ENCODE data around the gene TRIM4. TPM values are rescaled to one million over a fixed set of nuclear protein-coding genes. Genes with fewer than 3 reads are reported as not detected.
A peak's percentile ranks its signal among the peaks of the same experiment; 100 is the strongest.

TRIM4 gene
- polyA plus RNA-seq, 3 donors: 10.8 to 17.9 (median 12.5) TPM

DNA sequence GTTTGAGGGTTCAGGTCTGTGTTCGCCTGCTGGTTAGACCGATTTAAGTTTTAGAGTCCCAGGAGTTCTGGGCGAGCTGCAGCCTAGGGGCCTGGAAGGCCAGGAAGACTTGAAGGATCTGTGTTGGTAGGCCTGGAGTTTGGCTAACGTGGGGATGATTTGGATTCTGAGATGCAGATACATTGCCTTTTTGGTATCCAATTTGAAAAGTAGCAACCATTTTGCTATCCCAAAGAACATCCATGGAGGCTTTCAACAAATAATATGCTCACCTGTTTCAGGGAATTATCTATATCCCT is 433 bp upstream of the TRIM4 start:
- peak overlapping the region; percentile 88 for H3K4me2 ChIP-seq (replicated peaks; ENCODE audit: extremely low read depth, low read length, poor library complexity, severe bottlenecking)
- Mint-ChIP-seq H3K36me3 (peaks cover 36 to 37% of the 10 kb centered on the region in 2 donors), H3K27ac (peak overlapping the region; percentile 93 to 97 (median 96)), H3K4me1 (peaks cover 33% of the 10 kb centered on the region), H3K4me3 (peak overlapping the region; percentile 87 to 94), H3K27me3 (ENCODE audit: low read depth in 3 of 3) (peaks cover 2 to 3% (median 3%) of the 10 kb centered on the region in 3 donors), H3K9me3 (peaks cover 0 to 3% (median 0%) of the 10 kb centered on the region in 7 donors)
- no peaks in the 10 kb centered on the region for H3K27me3 ChIP-seq (ENCODE audit: control insufficient read depth in 2 of 2, insufficient read depth in 2 of 2, low read length in 2 of 2)
- TF ChIP-seq CTCF (IDR thresholded peaks at IDR 0.05): no peak
- H3K79me2 ChIP-seq (ENCODE audit: insufficient read depth, low read length): peaks cover 45% of the 10 kb centered on the region
- H3K27ac ChIP-seq (ENCODE audit: low read depth in 1 of 2, low read length in 2 of 2): peak overlapping the region; percentile 90 to 91
- intact Hi-C loops (cut with micrococcal nuclease): loop anchor here (5.0 to 10.0 kb wide), 2 partner anchors 135 to 208 kb away; partner anchors contain the start of gene MBLAC1 (in 1 of the 2)
- H3K9me3 ChIP-seq (replicated peaks in 1 of 2; ENCODE audit: control insufficient read depth in 1 of 2, insufficient read depth in 1 of 2, low read length in 2 of 2): no peaks in the 10 kb centered on the region
- H3K9ac ChIP-seq (ENCODE audit: insufficient read depth, low read length, poor library complexity, severe bottlenecking): peak overlapping the region; percentile 94
- H4K20me1 ChIP-seq (ENCODE audit: insufficient read depth, low read length): peaks cover 37% of the 10 kb centered on the region
- no peak for DNase-seq
- peaks cover 28 to 38% of the 10 kb centered on the region in 2 donors for H3K4me1 ChIP-seq (ENCODE audit: control insufficient read depth in 1 of 2, insufficient read depth in 2 of 2, low read length in 2 of 2)
- H2AFZ ChIP-seq (ENCODE audit: insufficient read depth, low read depth, low read length, poor library complexity, severe bottlenecking): peak overlapping the region; percentile 96
- H3K36me3 ChIP-seq (replicated peaks in 1 of 2; ENCODE audit: control insufficient read depth in 1 of 2, insufficient read depth in 2 of 2, low read length in 2 of 2): peaks cover 18 to 26% of the 10 kb centered on the region in 2 donors
- H3K4me3 ChIP-seq (replicated peaks in 1 of 3; ENCODE audit: low read depth in 2 of 3, low read length in 3 of 3): peak overlapping the region; percentile 57 to 85 (median 68)
- WGBS (ENCODE audit: insufficient coverage): 71% methylated on average over 1 of the region's 4 CpGs

DNA sequence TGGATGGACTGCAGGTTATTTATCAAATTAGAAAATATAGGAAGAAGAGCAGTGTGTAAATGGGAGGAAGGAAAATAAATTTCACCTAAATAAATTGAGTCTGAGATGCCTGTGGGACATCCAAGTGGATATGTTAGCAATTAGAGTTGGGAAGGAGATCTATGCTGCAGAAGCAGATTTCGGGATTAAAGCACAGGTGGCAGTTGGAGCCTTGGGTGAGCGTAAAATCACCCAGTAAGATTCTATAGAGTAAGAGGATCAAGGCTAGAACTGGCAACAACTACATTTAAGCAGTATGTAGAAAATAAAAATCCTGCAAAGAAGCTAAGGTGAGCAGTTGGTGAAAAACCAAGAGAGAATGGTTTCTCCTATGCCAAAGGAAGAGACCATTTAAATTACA is 8.4 kb downstream of the TRIM4 start:
- peaks cover 56 to 64% of the 10 kb centered on the region in 2 donors for H3K36me3 Mint-ChIP-seq
- H3K27ac Mint-ChIP-seq: no peak overlapping the region

More for the DNA sequence above, 8.4 kb downstream of the TRIM4 start:
- H3K9me3 Mint-ChIP-seq: no peaks in the 10 kb centered on the region
- Histone ChIP-seq H3K9me3 (replicated peaks in 1 of 2; ENCODE audit: control insufficient read depth in 1 of 2, insufficient read depth in 1 of 2, low read length in 2 of 2) (no peaks in the 10 kb centered on the region), H3K4me3 (replicated peaks in 1 of 3; ENCODE audit: low read depth in 2 of 3, low read length in 3 of 3) (no peak overlapping the region), H3K9ac (ENCODE audit: insufficient read depth, low read length, poor library complexity, severe bottlenecking) (no peak overlapping the region), H3K27me3 (ENCODE audit: control insufficient read depth in 2 of 2, insufficient read depth in 2 of 2, low read length in 2 of 2) (no peaks in the 10 kb centered on the region), H3K4me1 (ENCODE audit: control insufficient read depth in 1 of 2, insufficient read depth in 2 of 2, low read length in 2 of 2) (peaks cover 0 to under 1% of the 10 kb centered on the region in 2 donors), H3K36me3 (replicated peaks in 1 of 2; ENCODE audit: control insufficient read depth in 1 of 2, insufficient read depth in 2 of 2, low read length in 2 of 2) (peaks cover 52 to 76% of the 10 kb centered on the region in 2 donors), H2AFZ (ENCODE audit: insufficient read depth, low read depth, low read length, poor library complexity, severe bottlenecking) (no peak overlapping the region), H3K79me2 (ENCODE audit: insufficient read depth, low read length) (peaks cover 63% of the 10 kb centered on the region), H4K20me1 (ENCODE audit: insufficient read depth, low read length) (peaks cover 85% of the 10 kb centered on the region), H3K27ac (ENCODE audit: low read depth in 1 of 2, low read length in 2 of 2) (no peak overlapping the region), H3K4me2 (replicated peaks; ENCODE audit: extremely low read depth, low read length, poor library complexity, severe bottlenecking) (no peak overlapping the region)
- intact Hi-C loops (cut with micrococcal nuclease): loop anchor here (10.0 kb wide), 1 partner anchor 144 kb away; no protein-coding TSS in a partner anchor
- no peak overlapping the region for H3K4me3 Mint-ChIP-seq
- no peak for DNase-seq
- H3K27me3 Mint-ChIP-seq (ENCODE audit: low read depth in 3 of 3): peaks cover 0 to 3% (median 0%) of the 10 kb centered on the region in 3 donors
- 80% methylated on average over 1 of the region's 2 CpGs for WGBS (ENCODE audit: insufficient coverage)
- peaks cover under 1% of the 10 kb centered on the region for H3K4me1 Mint-ChIP-seq
- no peak for TF ChIP-seq CTCF (IDR thresholded peaks at IDR 0.05)
